IPS-18c (cell line): ENCODE data around the gene SUPT3H.
A peak's percentile ranks its signal among the peaks of the same experiment; 100 is the strongest.

ENCODE experiments used
- H3K4me3 ChIP-seq: 2 replicates; pipeline ENCODE4 v1.7.0; 2013; ENCODE audit warnings: low read depth, mild to moderate bottlenecking, low read length, moderate library complexity; ENCODE audit not compliant: insufficient read depth
- H3K9me3 ChIP-seq: one replicate; pipeline ENCODE4 v1.6.1; 2013; ENCODE audit warnings: mild to moderate bottlenecking, low read length, moderate library complexity; ENCODE audit not compliant: control insufficient read depth, insufficient read depth

Gene SUPT3H

GRCh38 chr6:45377554-45378333, at the start of gene SUPT3H:
Gene SUPT3H (minus strand): TSS chr6:45377934.
- Histone ChIP-seq H3K4me3 (peak within 1 kb of the TSS; percentile 73), H3K9me3 (no peaks in the 10 kb centered on the region)

- Histone ChIP-seq H3K9me3 (no peaks in the 10 kb centered on the region), H3K4me3 (no peak overlapping the region)
Observed at GRCh38 chr6:45426251-45426650, 48.5 kb upstream of the SUPT3H start.

GRCh38 chr6:45424451-45424861, 46.7 kb upstream of the SUPT3H start:
- Histone ChIP-seq H3K9me3 (no peaks in the 10 kb centered on the region), H3K4me3 (peak overlapping the region; percentile 78; the same call in 1 of the 2 replicates)

GRCh38 chr6:45423824-45424450, 46.2 kb upstream of the SUPT3H start:
- H3K9me3 ChIP-seq, result no peaks in the 10 kb centered on the region
- peak overlapping the region; percentile 78 for H3K4me3 ChIP-seq

- H3K4me3 ChIP-seq, result peak overlapping the region; percentile 78
- H3K9me3 ChIP-seq, result no peaks in the 10 kb centered on the region
Observed at GRCh38 chr6:45423111-45423823, 45.5 kb upstream of the SUPT3H start.

GRCh38 chr6:45422503-45423110, 44.9 kb upstream of the SUPT3H start:
- Histone ChIP-seq H3K9me3 (no peaks in the 10 kb centered on the region), H3K4me3 (peak overlapping the region; percentile 78)

- H3K4me3 ChIP-seq, result peak overlapping the region; percentile 78
- H3K9me3 ChIP-seq, result no peaks in the 10 kb centered on the region
Observed at GRCh38 chr6:45421709-45422502, 44.2 kb upstream of the SUPT3H start.

GRCh38 chr6:45420909-45421708, 43.4 kb upstream of the SUPT3H start:
- H3K4me3 ChIP-seq, result peak overlapping the region; percentile 78

GRCh38 chr6:45420083-45420908, 42.6 kb upstream of the SUPT3H start:
- Histone ChIP-seq H3K9me3 (no peaks in the 10 kb centered on the region), H3K4me3 (peak overlapping the region; percentile 39; the same call in 1 of the 2 replicates)

More at GRCh38 chr6:45420909-45421708, 43.4 kb upstream of the SUPT3H start:
- H3K9me3 ChIP-seq, result no peaks in the 10 kb centered on the region

GRCh38 chr6:45419571-45420082, 41.9 kb upstream of the SUPT3H start:
- Histone ChIP-seq H3K4me3 (peak overlapping the region; percentile 39), H3K9me3 (no peaks in the 10 kb centered on the region)

GRCh38 chr6:45417436-45417835, 39.7 kb upstream of the SUPT3H start:
- Histone ChIP-seq H3K9me3 (no peaks in the 10 kb centered on the region), H3K4me3 (no peak overlapping the region)

- H3K9me3 ChIP-seq, result no peaks in the 10 kb centered on the region
- H3K4me3 ChIP-seq, result no peak overlapping the region
Observed at GRCh38 chr6:45416700-45417099, 39.0 kb upstream of the SUPT3H start.

GRCh38 chr6:45415788-45416518, 38.2 kb upstream of the SUPT3H start:
- H3K4me3 ChIP-seq, result no peak overlapping the region

GRCh38 chr6:45415315-45415714, 37.6 kb upstream of the SUPT3H start:
- H3K4me3 ChIP-seq, result no peak overlapping the region
- H3K9me3 ChIP-seq, result no peaks in the 10 kb centered on the region

More at GRCh38 chr6:45415788-45416518, 38.2 kb upstream of the SUPT3H start:
- H3K9me3 ChIP-seq, result no peaks in the 10 kb centered on the region
